HCT116 (cell line): Measurements from ENCODE around the gene SEMA5A.

Experiments
- TF ChIP-seq, protein P1 (sequence below), 3 experiments: fragments of 200-600 bp in 1 of 3; sonication (generic) in 1 of 3; IDR thresholded peaks in 2 of 3; conservative IDR thresholded peaks in 1 of 3; 2 replicates each; pipeline ENCODE4 v1.5.1; 2012 to 2017; ENCODE audit warnings: low read depth in 2 of 3, low read length in 2 of 3, antibody characterized with exemption in 1 of 3, borderline replicate concordance in 1 of 3, control low read depth in 1 of 3, mild to moderate bottlenecking in 1 of 3, mixed read lengths in 1 of 3, mixed run types in 1 of 3, moderate library complexity in 1 of 3; ENCODE audit not compliant: insufficient read depth in 1 of 3
- TF ChIP-seq, protein P2 (sequence below): IDR thresholded peaks from 2 replicates; pipeline ENCODE4 v1.6.1; 2012
- TF ChIP-seq, protein P3 (sequence below): IDR thresholded peaks from 2 replicates; pipeline ENCODE4 v1.6.1; 2012

DNA sequence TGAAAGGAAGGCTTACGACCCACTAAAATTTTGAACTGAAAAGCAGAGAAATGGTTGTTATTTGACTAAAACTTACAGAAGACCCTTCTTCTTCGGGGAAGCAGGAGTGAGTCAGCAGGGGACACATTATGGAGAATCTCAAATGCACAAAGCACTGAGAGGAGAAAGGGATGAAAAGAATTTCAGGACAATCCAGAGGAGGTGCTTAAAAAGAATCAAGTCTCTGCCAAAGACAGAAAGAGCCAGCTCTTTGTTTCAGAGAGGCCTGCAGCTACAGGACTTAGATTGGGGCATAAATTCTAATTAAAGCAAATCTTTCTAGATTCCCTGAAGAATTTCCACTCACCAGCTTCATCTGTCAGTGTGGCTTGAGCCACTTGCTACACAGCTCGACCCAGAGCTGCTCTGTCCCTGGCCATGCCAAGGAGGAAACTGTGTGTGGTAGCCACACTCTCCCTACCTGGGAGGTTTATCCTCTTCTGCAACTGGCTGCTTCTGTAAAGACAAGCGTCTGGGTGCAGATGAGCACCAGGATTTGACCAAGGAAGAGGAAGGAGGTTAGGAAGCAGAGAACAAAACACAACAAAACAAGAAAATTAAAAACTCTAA lies 89.9 kb downstream of the SEMA5A start:
- TF ChIP-seq, protein P1, sequence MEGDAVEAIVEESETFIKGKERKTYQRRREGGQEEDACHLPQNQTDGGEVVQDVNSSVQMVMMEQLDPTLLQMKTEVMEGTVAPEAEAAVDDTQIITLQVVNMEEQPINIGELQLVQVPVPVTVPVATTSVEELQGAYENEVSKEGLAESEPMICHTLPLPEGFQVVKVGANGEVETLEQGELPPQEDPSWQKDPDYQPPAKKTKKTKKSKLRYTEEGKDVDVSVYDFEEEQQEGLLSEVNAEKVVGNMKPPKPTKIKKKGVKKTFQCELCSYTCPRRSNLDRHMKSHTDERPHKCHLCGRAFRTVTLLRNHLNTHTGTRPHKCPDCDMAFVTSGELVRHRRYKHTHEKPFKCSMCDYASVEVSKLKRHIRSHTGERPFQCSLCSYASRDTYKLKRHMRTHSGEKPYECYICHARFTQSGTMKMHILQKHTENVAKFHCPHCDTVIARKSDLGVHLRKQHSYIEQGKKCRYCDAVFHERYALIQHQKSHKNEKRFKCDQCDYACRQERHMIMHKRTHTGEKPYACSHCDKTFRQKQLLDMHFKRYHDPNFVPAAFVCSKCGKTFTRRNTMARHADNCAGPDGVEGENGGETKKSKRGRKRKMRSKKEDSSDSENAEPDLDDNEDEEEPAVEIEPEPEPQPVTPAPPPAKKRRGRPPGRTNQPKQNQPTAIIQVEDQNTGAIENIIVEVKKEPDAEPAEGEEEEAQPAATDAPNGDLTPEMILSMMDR (IDR thresholded peaks at IDR 0.05 in 2 of 3, conservative IDR thresholded peaks at IDR 0.05 in 1 of 3; ENCODE audit: borderline replicate concordance in 1 of 3, insufficient read depth in 1 of 3, low read depth in 2 of 3, low read length in 2 of 3), result no peak
- TF ChIP-seq, protein P2, sequence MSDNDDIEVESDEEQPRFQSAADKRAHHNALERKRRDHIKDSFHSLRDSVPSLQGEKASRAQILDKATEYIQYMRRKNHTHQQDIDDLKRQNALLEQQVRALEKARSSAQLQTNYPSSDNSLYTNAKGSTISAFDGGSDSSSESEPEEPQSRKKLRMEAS, result no peak
- TF ChIP-seq, protein P3, sequence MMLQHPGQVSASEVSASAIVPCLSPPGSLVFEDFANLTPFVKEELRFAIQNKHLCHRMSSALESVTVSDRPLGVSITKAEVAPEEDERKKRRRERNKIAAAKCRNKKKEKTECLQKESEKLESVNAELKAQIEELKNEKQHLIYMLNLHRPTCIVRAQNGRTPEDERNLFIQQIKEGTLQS, result no peak
